ENCODE measurements around the gene KHDRBS2.

KHDRBS2 gene

DNA sequence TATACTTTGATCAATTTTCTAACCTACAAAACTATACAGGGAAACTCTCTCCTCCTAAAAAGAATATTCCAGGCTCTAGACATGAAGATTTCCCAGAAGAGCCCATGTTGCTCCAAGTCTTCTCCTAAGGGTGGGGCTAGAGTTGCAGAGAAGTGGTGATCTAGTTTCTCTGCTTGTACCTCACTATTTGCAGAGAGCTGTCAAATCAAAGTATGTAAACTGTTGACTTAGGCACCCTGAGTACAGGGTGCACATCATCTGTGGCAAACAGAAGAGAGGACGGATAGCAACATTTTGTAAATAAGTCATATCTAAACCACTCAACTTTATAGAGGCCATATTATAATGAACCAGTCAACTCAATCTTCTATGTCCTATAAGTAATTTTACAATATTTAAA lies 250.1 kb downstream of the KHDRBS2 start:
- TF ChIP-seq, protein P1, sequence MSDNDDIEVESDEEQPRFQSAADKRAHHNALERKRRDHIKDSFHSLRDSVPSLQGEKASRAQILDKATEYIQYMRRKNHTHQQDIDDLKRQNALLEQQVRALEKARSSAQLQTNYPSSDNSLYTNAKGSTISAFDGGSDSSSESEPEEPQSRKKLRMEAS (IDR thresholded peaks at IDR 0.05; ENCODE audit: low read depth, low read length): no peak
- TF ChIP-seq, protein P2, sequence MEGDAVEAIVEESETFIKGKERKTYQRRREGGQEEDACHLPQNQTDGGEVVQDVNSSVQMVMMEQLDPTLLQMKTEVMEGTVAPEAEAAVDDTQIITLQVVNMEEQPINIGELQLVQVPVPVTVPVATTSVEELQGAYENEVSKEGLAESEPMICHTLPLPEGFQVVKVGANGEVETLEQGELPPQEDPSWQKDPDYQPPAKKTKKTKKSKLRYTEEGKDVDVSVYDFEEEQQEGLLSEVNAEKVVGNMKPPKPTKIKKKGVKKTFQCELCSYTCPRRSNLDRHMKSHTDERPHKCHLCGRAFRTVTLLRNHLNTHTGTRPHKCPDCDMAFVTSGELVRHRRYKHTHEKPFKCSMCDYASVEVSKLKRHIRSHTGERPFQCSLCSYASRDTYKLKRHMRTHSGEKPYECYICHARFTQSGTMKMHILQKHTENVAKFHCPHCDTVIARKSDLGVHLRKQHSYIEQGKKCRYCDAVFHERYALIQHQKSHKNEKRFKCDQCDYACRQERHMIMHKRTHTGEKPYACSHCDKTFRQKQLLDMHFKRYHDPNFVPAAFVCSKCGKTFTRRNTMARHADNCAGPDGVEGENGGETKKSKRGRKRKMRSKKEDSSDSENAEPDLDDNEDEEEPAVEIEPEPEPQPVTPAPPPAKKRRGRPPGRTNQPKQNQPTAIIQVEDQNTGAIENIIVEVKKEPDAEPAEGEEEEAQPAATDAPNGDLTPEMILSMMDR (IDR thresholded peaks at IDR 0.05; ENCODE audit: low read depth, low read length): no peak
- TF ChIP-seq MYC (IDR thresholded peaks at IDR 0.05; ENCODE audit: low read depth, low read length) (no peak), POLR2A (IDR thresholded peaks at IDR 0.05; ENCODE audit: extremely low read depth, insufficient read length) (no peak)
- DNase-seq (ENCODE audit: low read depth): no peak
- no peak overlapping the region for H3K4me3 ChIP-seq (ENCODE audit: low read depth, low read length)

DNA sequence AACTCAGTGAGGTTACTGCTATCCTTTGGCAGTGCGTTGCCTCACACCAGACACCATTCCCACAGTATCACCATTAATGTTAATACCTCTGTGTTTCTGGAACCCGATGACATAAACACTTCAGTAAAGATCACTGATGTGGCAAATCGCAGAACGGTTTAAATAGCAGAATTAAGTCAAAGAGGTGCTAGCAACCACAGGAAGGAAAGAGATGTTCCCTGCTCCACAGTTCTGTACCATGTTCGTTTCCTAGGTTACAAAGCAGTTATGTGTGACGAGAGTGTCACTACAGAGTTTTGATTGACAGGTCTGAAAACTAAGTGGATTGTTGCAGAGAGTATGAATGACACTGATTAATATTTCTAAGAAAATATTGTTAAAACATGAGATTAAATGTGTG lies 272.3 kb downstream of the KHDRBS2 start:
- DNase-seq (ENCODE audit: low read depth): no peak
- TF ChIP-seq, protein P2 (IDR thresholded peaks at IDR 0.05; ENCODE audit: low read depth, low read length): no peak
- TF ChIP-seq MYC (IDR thresholded peaks at IDR 0.05; ENCODE audit: low read depth, low read length): no peak
- no peak for TF ChIP-seq POLR2A (IDR thresholded peaks at IDR 0.05; ENCODE audit: extremely low read depth, insufficient read length)
- TF ChIP-seq, protein P1 (IDR thresholded peaks at IDR 0.05; ENCODE audit: low read depth, low read length): no peak
- H3K4me3 ChIP-seq (ENCODE audit: low read depth, low read length): no peak overlapping the region

DNA sequence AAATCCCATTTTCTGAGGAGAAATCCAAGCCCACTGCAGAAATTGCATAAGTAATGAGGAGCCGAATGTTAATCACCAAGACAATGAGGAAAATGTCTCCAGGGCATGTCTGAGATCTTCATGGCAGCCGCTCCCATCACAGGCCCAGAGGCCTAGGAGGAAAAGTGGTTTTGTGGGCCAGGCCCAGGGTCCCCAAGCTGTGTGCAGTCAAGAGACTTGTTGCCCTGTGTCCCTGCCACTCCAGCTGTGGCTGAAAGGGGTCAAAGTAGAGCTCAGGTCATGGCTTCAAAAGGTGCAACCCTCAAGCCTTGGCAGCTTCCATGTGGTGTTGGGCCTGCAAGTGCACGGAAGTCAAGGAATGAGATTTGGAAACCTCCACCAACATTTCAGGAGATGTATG lies 276.6 kb downstream of the KHDRBS2 start:
- DNase-seq (ENCODE audit: low read depth): no peak
- TF ChIP-seq MYC (IDR thresholded peaks at IDR 0.05; ENCODE audit: low read depth, low read length): no peak
- no peak for TF ChIP-seq POLR2A (IDR thresholded peaks at IDR 0.05; ENCODE audit: extremely low read depth, insufficient read length)
- TF ChIP-seq, protein P2 (IDR thresholded peaks at IDR 0.05; ENCODE audit: low read depth, low read length): no peak
- TF ChIP-seq, protein P1 (IDR thresholded peaks at IDR 0.05; ENCODE audit: low read depth, low read length): no peak
- no peak overlapping the region for H3K4me3 ChIP-seq (ENCODE audit: low read depth, low read length)

DNA sequence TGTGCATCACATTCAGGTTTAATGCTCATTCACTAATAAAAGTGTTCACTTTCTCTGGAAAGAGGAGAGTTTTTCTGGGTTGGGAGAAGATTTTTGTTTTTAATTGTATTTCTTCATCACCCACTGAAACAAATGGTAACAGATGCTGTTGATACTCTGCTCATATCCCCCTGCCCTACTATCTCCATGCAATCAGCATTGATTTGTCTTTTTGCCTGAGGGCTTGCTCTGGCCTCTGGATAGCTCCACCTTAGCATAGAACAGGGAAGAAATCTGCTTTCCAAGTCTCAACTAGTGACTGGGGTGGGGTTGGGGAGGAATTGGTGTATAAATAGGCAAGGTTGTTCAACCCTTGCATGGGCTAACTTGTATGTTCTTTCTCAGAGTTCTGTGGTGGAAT lies 296.4 kb downstream of the KHDRBS2 start:
- TF ChIP-seq, protein P2 (IDR thresholded peaks at IDR 0.05; ENCODE audit: low read depth, low read length): no peak
- TF ChIP-seq, protein P1 (IDR thresholded peaks at IDR 0.05; ENCODE audit: low read depth, low read length): no peak
- no peak for TF ChIP-seq MYC (IDR thresholded peaks at IDR 0.05; ENCODE audit: low read depth, low read length)
- no peak for TF ChIP-seq POLR2A (IDR thresholded peaks at IDR 0.05; ENCODE audit: extremely low read depth, insufficient read length)
- no peak for DNase-seq (ENCODE audit: low read depth)
- no peak overlapping the region for H3K4me3 ChIP-seq (ENCODE audit: low read depth, low read length)

DNA sequence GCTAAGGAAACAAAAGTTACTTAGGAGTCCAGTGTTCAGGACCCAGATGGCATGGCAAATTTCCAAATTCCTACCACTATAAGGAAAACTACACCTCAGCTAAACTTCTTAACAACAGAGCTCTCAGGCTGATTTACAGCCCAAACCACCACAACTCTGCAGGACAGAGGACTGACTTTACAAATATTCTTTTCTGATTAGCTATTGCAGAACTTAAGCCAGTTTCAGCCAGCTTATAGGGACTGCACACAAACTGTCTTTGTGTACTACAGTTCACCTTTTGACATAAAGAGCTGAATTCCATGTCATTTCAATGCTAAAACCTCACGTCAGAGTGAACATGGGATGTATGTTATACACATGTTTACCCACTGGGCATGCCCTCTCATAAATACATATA lies 305.4 kb downstream of the KHDRBS2 start:
- DNase-seq (ENCODE audit: low read depth): no peak
- TF ChIP-seq, protein P1 (IDR thresholded peaks at IDR 0.05; ENCODE audit: low read depth, low read length): no peak
- TF ChIP-seq, protein P2 (IDR thresholded peaks at IDR 0.05; ENCODE audit: low read depth, low read length): no peak
- TF ChIP-seq MYC (IDR thresholded peaks at IDR 0.05; ENCODE audit: low read depth, low read length): no peak
- TF ChIP-seq POLR2A (IDR thresholded peaks at IDR 0.05; ENCODE audit: extremely low read depth, insufficient read length): no peak
- H3K4me3 ChIP-seq (ENCODE audit: low read depth, low read length): no peak overlapping the region

DNA sequence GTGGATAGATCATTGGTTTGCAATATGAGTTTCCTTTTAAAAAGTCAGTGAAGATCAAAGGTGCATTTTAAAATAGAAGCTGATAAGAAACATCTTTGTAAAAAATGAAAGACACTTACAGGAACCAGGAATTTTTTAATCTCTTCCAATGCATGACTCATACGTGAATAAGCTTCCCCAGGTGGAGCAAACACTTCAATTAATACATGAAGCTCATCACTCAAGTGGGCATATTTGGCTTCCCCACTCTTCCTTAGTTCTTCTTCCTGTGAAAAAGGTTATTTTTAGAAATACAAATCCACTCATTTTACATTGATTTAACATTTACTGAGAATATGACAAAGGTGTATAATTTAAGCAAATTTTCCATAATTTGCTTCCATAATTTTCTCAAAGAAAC lies 308.1 kb downstream of the KHDRBS2 start:
- no peak for DNase-seq (ENCODE audit: low read depth)
- TF ChIP-seq, protein P1 (IDR thresholded peaks at IDR 0.05; ENCODE audit: low read depth, low read length): no peak
- TF ChIP-seq POLR2A (IDR thresholded peaks at IDR 0.05; ENCODE audit: extremely low read depth, insufficient read length): no peak
- TF ChIP-seq, protein P2 (IDR thresholded peaks at IDR 0.05; ENCODE audit: low read depth, low read length): no peak

More for the DNA sequence above, 308.1 kb downstream of the KHDRBS2 start:
- H3K4me3 ChIP-seq (ENCODE audit: low read depth, low read length): no peak overlapping the region
